ENCODE data around the gene JAKMIP3. TPM values are rescaled to one million over a fixed set of nuclear protein-coding genes. Genes with fewer than 3 reads are reported as not detected.

Gene JAKMIP3
- polyA plus RNA-seq, 1 experiment, result 0.26 TPM

- no peak for TF ChIP-seq CTCF (IDR thresholded peaks at IDR 0.05; ENCODE audit: insufficient read depth, low read depth, low read length)
- CTCF ChIA-PET, result interaction anchor here (0.7 kb wide), 1 partner anchor 135 kb away, joined by 3 read pairs; no protein-coding TSS in a partner anchor
- POLR2A ChIA-PET, result no interaction called here
These were observed 44.7 kb upstream of the JAKMIP3 start for GRCh38 chr10:132021046-132021445.

GRCh38 chr10:132021504-132022143 lies 44.1 kb upstream of the JAKMIP3 start:
- POLR2A ChIA-PET, result no interaction called here
- Histone ChIP-seq H3K4me3 (ENCODE audit: low read depth, low read length) (no peak overlapping the region), H3K36me3 (ENCODE audit: control insufficient read depth, insufficient read depth, low read length) (no peaks in the 10 kb centered on the region), H3K27me3 (ENCODE audit: control insufficient read depth, insufficient read depth, low read length) (peaks cover 4% of the 10 kb centered on the region)
- TF ChIP-seq CTCF (IDR thresholded peaks at IDR 0.05; ENCODE audit: insufficient read depth, low read depth, low read length), result no peak
- CTCF ChIA-PET, result interaction anchor here (0.7 kb wide), 1 partner anchor 136 kb away, joined by 3 read pairs; no protein-coding TSS in a partner anchor
- DNase-seq (ENCODE audit: low read depth), result no peak

More at GRCh38 chr10:132021046-132021445, 44.7 kb upstream of the JAKMIP3 start:
- Histone ChIP-seq H3K36me3 (ENCODE audit: control insufficient read depth, insufficient read depth, low read length) (no peaks in the 10 kb centered on the region), H3K4me3 (ENCODE audit: low read depth, low read length) (no peak overlapping the region), H3K27me3 (ENCODE audit: control insufficient read depth, insufficient read depth, low read length) (peaks cover 4% of the 10 kb centered on the region)
- DNase-seq (ENCODE audit: low read depth), result no peak

GRCh38 chr10:132022241-132022640 lies 43.5 kb upstream of the JAKMIP3 start:
- DNase-seq (ENCODE audit: low read depth), result no peak
- CTCF ChIA-PET, result interaction anchor here (0.8 to 2.2 kb wide), 15 partner anchors 9 to 152 kb away, joined by 3 to 79 read pairs (median 7); partner anchors contain the start of gene PPP2R2D

DNA sequence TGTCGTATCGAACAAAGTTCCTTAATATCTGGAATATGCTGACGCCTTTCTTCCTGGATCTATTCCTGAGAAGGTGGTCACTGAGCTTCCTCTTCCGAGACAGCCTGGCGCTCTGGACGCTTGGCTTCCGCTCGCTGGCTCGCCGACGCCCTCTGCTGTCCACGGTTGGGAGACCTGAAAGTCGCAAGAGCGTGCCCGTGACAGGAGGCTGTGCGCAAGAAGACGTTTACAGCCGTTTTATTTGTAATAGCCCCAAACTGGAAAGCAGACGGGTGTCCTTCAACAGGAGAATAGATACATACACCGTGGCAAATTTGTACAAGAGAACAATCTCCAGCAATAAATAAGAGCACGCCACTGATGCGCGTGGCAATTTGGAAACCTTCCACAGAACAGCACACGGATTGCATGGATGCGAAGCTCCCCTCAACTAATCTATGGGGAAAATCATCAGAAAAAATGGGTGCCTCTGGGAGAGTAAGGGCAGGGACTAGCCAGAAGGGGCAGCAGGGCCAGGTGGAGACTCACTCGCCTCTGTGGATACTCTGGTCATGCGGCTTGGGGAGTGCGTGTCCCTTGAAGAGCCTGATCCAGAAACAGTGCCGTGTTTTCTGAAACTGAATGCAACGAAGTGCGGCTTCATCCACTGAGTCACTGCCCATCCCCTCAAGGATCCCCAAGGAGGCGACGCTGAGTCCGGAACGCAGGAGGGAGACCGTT lies 42.5 kb upstream of the JAKMIP3 start:
- POLR2A ChIA-PET, result no interaction called here
- Histone ChIP-seq H3K36me3 (ENCODE audit: control insufficient read depth, insufficient read depth, low read length) (no peaks in the 10 kb centered on the region), H3K4me3 (ENCODE audit: low read depth, low read length) (no peak overlapping the region), H3K27me3 (ENCODE audit: control insufficient read depth, insufficient read depth, low read length) (peaks cover 5% of the 10 kb centered on the region)
- peak; percentile 6 for DNase-seq (ENCODE audit: low read depth)
- CTCF ChIA-PET, result interaction anchor here (0.6 to 2.2 kb wide), 30 partner anchors 8 to 1832 kb away, joined by 3 to 79 read pairs (median 5); partner anchors contain the start of genes JAKMIP3 and PPP2R2D
- TF ChIP-seq CTCF (IDR thresholded peaks at IDR 0.05; ENCODE audit: insufficient read depth, low read depth, low read length), result peak; percentile 94

More at GRCh38 chr10:132022241-132022640, 43.5 kb upstream of the JAKMIP3 start:
- POLR2A ChIA-PET, result no interaction called here
- TF ChIP-seq CTCF (IDR thresholded peaks at IDR 0.05; ENCODE audit: insufficient read depth, low read depth, low read length), result no peak
- H3K36me3 ChIP-seq (ENCODE audit: control insufficient read depth, insufficient read depth, low read length), result no peaks in the 10 kb centered on the region
- peaks cover 5% of the 10 kb centered on the region for H3K27me3 ChIP-seq (ENCODE audit: control insufficient read depth, insufficient read depth, low read length)
- no peak overlapping the region for H3K4me3 ChIP-seq (ENCODE audit: low read depth, low read length)

- H3K27me3 ChIP-seq (ENCODE audit: control insufficient read depth, insufficient read depth, low read length), result peaks cover 12% of the 10 kb centered on the region
- POLR2A ChIA-PET, result no interaction called here
- no peak for DNase-seq (ENCODE audit: low read depth)
- no peak for TF ChIP-seq CTCF (IDR thresholded peaks at IDR 0.05; ENCODE audit: insufficient read depth, low read depth, low read length)
- CTCF ChIA-PET, result no interaction called here
- no peak overlapping the region for H3K4me3 ChIP-seq (ENCODE audit: low read depth, low read length)
- no peaks in the 10 kb centered on the region for H3K36me3 ChIP-seq (ENCODE audit: control insufficient read depth, insufficient read depth, low read length)
These were observed 38.2 kb upstream of the JAKMIP3 start for GRCh38 chr10:132027423-132027983.

Measured in BJ (cell line).